Stimulated activated CD8-positive, alpha-beta memory T cell treated with anti-CD3 and anti-CD28 coated beads, Interleukin-4, amount 100 ng/mL, for 48 hours (primary cell): Measurements from ENCODE around the gene MCAT.

Experiments
- DNase-seq: peaks from one replicate; pipeline ENCODE4 v3.0.0-alpha.2; 2020

The MCAT gene

DNA sequence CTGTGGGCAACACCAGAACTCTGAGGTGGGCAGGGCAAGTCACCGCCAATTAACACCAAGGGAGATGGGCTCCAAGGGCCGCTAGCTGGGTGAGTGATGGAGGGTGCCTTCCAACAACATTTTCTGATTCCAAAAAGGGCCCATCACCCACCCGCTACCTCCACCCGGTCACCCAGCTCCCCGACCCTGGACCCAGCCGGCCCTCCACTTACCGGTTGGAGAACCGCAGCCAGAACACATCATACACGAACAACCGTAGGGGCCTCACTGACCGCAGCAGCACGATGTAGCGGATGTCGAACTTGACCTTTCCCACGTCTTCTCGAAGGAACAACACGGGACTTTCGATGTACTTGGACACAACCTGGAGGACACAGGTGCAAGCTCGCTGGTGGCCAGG is 29.0 kb upstream of the MCAT start:
- DNase-seq = no peak

GRCh38 chr22:43171607-43172006 is 28.4 kb upstream of the MCAT start:
- no peak for DNase-seq

- no peak for DNase-seq
Observed at GRCh38 chr22:43171019-43171491, 27.9 kb upstream of the MCAT start.

DNA sequence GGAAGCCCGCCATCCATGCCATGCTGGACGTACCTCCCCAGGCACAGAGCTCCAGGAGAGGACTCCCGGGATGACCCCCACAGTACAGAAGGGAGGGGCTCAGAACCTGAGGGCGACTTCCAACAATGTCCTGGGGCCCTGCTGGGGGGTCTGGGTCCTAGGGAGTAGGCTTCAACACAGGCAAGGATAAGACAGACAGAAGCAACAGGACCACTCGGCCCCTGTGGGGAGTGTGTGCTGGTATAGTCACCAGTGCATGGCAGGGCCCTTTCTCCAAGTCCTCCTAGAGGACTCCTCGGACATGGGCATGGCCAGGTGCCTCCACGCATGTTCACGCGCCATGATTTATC is 26.9 kb upstream of the MCAT start:
- no peak for DNase-seq

- no peak for DNase-seq
Observed at GRCh38 chr22:43169310-43170130, 26.3 kb upstream of the MCAT start.

GRCh38 chr22:43168471-43169309 is 25.5 kb upstream of the MCAT start:
- no peak for DNase-seq

DNA sequence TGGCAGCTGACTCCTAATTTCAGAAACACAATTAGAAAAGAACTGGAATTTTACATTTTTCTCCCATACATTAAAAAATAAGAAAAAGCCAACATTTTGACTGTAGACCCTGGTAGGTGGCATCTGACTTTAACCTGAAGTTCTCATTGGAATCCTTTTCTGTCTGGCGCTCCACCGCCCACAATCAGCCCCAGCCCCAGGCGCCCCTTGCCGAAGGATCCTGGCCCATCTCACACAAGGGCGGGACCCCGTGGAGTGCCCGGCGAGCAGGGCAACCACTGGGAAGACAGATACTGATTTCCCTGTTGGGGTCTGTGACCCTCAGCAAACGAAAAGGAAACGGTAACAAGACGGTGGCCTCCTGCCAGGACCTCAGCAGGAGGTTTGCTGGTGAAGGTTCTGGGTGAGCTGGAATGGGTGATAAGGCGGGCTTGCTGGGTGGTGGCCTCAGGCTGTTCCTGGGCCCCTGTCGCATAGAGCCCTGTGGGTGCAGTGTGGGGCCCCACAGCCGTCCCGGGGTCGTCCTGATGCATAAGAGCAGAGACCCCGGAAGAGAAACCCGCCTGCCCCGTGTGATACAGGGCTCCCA is 23.9 kb upstream of the MCAT start:
- DNase-seq = no peak

GRCh38 chr22:43166132-43166930 is 23.1 kb upstream of the MCAT start:
- DNase-seq = no peak

- no peak for DNase-seq
Observed at GRCh38 chr22:43164636-43165035, 21.4 kb upstream of the MCAT start.

DNA sequence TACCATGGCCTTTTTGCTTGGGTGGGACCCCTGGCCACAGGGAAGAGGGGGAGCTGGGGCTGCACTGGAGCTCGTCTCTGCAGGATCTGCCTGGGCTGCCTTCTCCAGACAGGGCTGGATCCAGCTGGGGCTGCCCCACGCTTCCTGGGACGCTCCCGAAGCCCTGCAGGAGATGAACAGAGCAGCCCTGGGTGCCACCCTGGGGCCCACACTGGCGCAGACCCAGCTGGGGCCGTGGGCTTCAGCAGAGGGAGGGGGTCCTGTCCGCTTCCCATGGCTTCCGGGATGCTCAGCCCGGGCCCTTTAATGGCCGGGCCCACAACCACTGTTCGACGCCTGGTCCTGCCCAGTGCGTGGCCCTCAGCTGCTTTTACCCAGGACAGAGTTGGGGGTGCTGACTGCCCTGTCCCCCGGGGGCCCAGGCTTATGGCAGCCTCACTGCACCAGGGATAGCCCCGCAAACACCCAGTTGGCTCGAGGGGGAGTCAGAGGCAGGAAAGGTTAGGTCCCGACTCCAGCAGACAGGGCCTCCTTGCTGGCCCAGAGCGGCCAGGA is 20.1 kb upstream of the MCAT start:
- DNase-seq = no peak

DNA sequence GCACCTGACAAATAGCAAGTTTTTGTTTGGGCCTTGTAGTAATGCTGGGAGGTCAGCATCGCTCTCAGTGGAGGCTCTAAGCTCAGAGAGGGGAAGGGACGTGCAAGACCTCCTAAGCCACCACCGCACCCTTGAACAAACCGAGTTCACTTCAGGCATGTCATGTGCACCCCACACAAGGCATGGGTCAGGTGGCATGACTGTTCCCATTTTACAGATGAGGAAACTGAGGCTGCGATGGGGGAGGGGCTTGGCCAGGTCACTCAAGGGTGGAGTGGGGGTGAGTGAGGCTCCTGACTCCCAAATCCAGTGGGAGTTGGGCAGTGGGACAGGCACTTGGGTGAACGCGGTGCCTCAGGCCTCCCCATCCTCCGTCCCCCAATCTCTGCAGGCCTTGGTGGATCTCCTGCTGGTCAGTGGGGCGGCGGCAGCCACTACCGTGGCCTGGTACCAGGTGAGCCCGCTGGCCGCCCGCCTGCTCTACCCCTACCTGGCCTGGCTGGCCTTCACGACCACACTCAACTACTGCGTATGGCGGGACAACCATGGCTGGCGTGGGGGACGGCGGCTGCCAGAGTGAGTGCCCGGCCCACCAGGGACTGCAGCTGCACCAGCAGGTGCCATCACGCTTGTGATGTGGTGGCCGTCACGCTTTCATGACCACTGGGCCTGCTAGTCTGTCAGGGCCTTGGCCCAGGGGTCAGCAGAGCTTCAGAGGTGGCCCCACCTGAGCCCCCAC is 19.4 kb upstream of the MCAT start:
- DNase-seq = no peak

- no peak for DNase-seq
Observed at GRCh38 chr22:43160497-43161126, 17.4 kb upstream of the MCAT start.

GRCh38 chr22:43159484-43160178 is 16.4 kb upstream of the MCAT start:
- no peak for DNase-seq

GRCh38 chr22:43158778-43159483 is 15.7 kb upstream of the MCAT start:
- no peak for DNase-seq

DNA sequence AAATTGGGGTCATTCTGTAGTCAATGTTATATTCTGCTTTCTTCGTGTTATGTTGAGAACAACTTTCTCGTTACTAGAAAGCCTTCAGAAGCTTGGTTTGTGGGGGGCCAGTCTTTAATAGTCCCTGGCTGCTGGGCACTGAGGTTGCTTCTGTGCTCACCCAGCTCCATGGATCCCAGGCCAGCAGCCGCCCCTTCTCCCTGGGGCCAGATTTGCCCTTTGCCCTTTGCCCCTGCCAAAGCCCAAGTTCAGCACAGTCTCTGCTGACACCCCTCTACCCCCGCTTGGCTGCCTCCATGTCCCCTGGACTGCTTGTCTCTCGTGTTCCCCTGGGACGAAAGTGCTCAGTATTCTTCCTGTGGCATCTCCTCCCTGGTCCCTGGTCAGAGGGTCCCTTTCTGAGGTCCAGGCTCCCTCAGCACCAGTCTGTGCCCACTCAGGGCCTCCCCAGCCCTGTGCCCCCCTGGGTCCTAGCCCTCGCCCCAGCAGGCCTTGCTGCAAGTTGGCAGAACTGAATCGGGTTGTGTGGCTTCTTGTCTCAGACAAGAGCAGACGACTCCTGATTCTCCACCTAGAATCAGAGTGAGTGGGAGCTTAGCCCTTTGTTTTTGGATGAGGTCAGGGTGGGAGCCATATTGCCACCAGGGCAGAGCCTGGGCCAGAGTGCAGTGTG is 14.8 kb upstream of the MCAT start:
- no peak for DNase-seq

GRCh38 chr22:43156413-43156812 is 13.2 kb upstream of the MCAT start:
- DNase-seq = no peak

DNA sequence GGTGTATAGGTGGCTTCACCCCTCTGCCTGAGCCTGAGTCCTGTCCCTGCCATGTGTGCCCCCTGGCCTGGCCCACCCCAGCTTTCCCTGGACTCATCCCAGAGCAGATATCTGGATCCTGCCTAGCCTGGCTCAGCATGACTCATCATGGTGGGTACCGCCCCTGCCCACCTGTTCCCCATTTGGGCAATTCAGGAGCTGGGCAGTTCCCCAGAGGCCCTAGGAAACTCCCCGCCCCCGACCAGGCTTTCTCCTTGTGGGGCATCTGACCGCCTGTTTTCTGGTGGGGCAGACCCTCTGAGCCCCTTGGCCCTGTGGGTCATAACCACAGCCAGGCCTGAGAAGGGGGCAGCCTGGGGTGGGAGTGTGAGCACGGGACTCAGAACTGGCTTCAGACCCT is 12.6 kb upstream of the MCAT start:
- no peak for DNase-seq

DNA sequence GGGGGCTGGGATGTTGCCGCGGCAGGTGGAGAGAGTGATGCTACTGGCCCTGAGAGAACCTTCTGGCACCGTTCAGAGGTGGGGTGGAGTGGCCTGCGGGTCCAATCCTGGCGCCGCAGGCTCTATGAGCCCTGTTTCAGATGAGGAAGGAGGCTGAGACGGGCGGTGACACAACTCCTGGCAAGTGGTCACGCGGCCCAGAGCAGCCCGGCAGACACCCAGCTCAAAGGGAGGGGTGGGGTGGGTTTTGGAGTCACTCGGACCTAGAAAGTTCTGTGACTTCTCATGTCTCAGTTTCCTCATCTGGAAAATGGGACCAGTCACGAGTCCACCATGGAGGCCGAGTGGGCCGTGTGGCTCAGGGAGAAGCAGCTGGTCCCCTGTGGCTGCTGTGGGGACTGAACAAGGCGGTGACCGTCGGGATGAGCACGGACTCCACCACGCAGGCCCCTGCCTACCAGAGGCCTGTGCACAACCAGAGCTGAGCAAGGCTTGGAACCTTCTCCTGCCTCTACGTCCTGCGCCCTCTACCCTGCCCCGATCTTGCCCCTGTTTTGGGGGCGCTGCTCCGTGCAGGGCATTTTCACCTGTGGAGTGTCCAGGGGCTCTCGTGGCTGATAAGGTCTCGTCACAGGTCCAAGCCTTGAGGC is 11.8 kb upstream of the MCAT start:
- no peak for DNase-seq

GRCh38 chr22:43153899-43154298 is 10.7 kb upstream of the MCAT start:
- DNase-seq = no peak
